ENCODE measurements around the gene SLC25A19. TPM values are rescaled to one million over a fixed set of nuclear protein-coding genes. Genes with fewer than 3 reads are reported as not detected.
"Not testable (repeated sequence)": the region's sequence is repeated elsewhere in the genome, so short reads cannot be mapped to it uniquely, and the experiment has no call there.

SLC25A19 gene
- total and polyA plus RNA-seq, 5 donors, result 8.4 to 23.5 (median 14.2) TPM

- DNase-seq (no peak), ATAC-seq (peak in 1 of 2 donors; percentile 42)
- Histone ChIP-seq H3K9me3 (ENCODE audit: control insufficient read depth, low read length) (no peaks in the 10 kb centered on the region), H3K4me1 (ENCODE audit: control insufficient read depth, insufficient read depth, low read length) (no peaks in the 10 kb centered on the region), H3K4me3 (ENCODE audit: low read length) (no peak overlapping the region), H3K27ac (ENCODE audit: low read length) (no peak overlapping the region), H3K27me3 (ENCODE audit: control insufficient read depth, insufficient read depth) (no peaks in the 10 kb centered on the region)
- 85% methylated on average over 17 of the region's 17 CpGs for WGBS
- intact Hi-C loops (cut with DNase I), result no loop called here
Measured at GRCh38 chr17:75301502-75302206, 12.4 kb upstream of the SLC25A19 start.

GRCh38 chr17:75301049-75301448, 11.8 kb upstream of the SLC25A19 start:
- Histone ChIP-seq H3K9me3 (ENCODE audit: control insufficient read depth, low read length) (no peaks in the 10 kb centered on the region), H3K4me1 (ENCODE audit: control insufficient read depth, insufficient read depth, low read length) (no peaks in the 10 kb centered on the region), H3K4me3 (ENCODE audit: low read length) (no peak overlapping the region), H3K27ac (ENCODE audit: low read length) (no peak overlapping the region), H3K27me3 (ENCODE audit: control insufficient read depth, insufficient read depth) (no peaks in the 10 kb centered on the region)
- DNase-seq, result no peak
- intact Hi-C loops (cut with DNase I), result no loop called here
- ATAC-seq, result peak in 1 of 2 donors; percentile 41
- WGBS, result 65% methylated on average over 9 of the region's 9 CpGs

- Histone ChIP-seq H3K4me1 (ENCODE audit: control insufficient read depth, insufficient read depth, low read length) (no peaks in the 10 kb centered on the region), H3K27me3 (ENCODE audit: control insufficient read depth, insufficient read depth) (no peaks in the 10 kb centered on the region), H3K27ac (ENCODE audit: low read length) (no peak overlapping the region), H3K4me3 (ENCODE audit: low read length) (no peak overlapping the region), H3K9me3 (ENCODE audit: control insufficient read depth, low read length) (no peaks in the 10 kb centered on the region)
- intact Hi-C loops (cut with DNase I), result no loop called here
- no peak for DNase-seq
- ATAC-seq, result no peak
- 77% methylated on average over 7 of the region's 7 CpGs for WGBS
Measured at GRCh38 chr17:75300280-75300679, 11.0 kb upstream of the SLC25A19 start.

- intact Hi-C loops (cut with DNase I), result no loop called here
- WGBS, result 82% methylated on average over 8 of the region's 8 CpGs
- Histone ChIP-seq H3K4me3 (ENCODE audit: low read length) (no peak overlapping the region), H3K9me3 (ENCODE audit: control insufficient read depth, low read length) (no peaks in the 10 kb centered on the region), H3K4me1 (ENCODE audit: control insufficient read depth, insufficient read depth, low read length) (no peaks in the 10 kb centered on the region), H3K27me3 (ENCODE audit: control insufficient read depth, insufficient read depth) (no peaks in the 10 kb centered on the region), H3K27ac (ENCODE audit: low read length) (peak overlapping the region; percentile 39)
- DNase-seq, result no peak
- peak in 1 of 2 donors; percentile 30 for ATAC-seq
Measured at GRCh38 chr17:75295201-75296158, 6.2 kb upstream of the SLC25A19 start.

- H3K9me3 ChIP-seq (ENCODE audit: control insufficient read depth, low read length); H3K4me3 ChIP-seq (ENCODE audit: low read length); intact Hi-C loops (cut with DNase I); H3K4me1 ChIP-seq (ENCODE audit: control insufficient read depth, insufficient read depth, low read length); H3K27me3 ChIP-seq (ENCODE audit: control insufficient read depth, insufficient read depth); H3K27ac ChIP-seq (ENCODE audit: low read length); ATAC-seq: not testable (repeated sequence)
- 73% methylated on average over 16 of the region's 16 CpGs for WGBS
- peak in 2 of 3 donors; percentile 70 to 72 for DNase-seq
Measured at GRCh38 chr17:75292810-75293448, 3.7 kb upstream of the SLC25A19 start.

- DNase-seq, result peak; percentile 49 to 81 (median 75)
- Histone ChIP-seq H3K9me3 (ENCODE audit: control insufficient read depth, low read length) (no peaks in the 10 kb centered on the region), H3K27ac (ENCODE audit: low read length) (peak overlapping the region; percentile 94), H3K27me3 (ENCODE audit: control insufficient read depth, insufficient read depth) (no peaks in the 10 kb centered on the region), H3K4me3 (ENCODE audit: low read length) (peak overlapping the region; percentile 41), H3K4me1 (ENCODE audit: control insufficient read depth, insufficient read depth, low read length) (no peaks in the 10 kb centered on the region)
- intact Hi-C loops (cut with DNase I), result no loop called here
- WGBS, result 2% methylated on average over 26 of the region's 26 CpGs
- ATAC-seq, result peak; percentile 30 to 50
Measured at GRCh38 chr17:75289832-75290337, 652 bp upstream of the SLC25A19 start.

- no peaks in the 10 kb centered on the region for H3K27me3 ChIP-seq (ENCODE audit: control insufficient read depth, insufficient read depth)
- DNase-seq, result no peak
Measured at GRCh38 chr17:75288770-75289114, 491 bp downstream of the SLC25A19 start.

GRCh38 chr17:75288359-75288758, 874 bp downstream of the SLC25A19 start:
- H3K9me3 ChIP-seq (ENCODE audit: control insufficient read depth, low read length), result no peaks in the 10 kb centered on the region
- intact Hi-C loops (cut with DNase I), result no loop called here
- 33% methylated on average over 2 of the region's 2 CpGs for WGBS
- H3K4me3 ChIP-seq (ENCODE audit: low read length), result peak overlapping the region; percentile 41
- ATAC-seq (no peak), DNase-seq (no peak)
- H3K4me1 ChIP-seq (ENCODE audit: control insufficient read depth, insufficient read depth, low read length), result no peaks in the 10 kb centered on the region
- no peaks in the 10 kb centered on the region for H3K27me3 ChIP-seq (ENCODE audit: control insufficient read depth, insufficient read depth)
- no peak overlapping the region for H3K27ac ChIP-seq (ENCODE audit: low read length)

More at GRCh38 chr17:75288770-75289114, 491 bp downstream of the SLC25A19 start:
- H3K4me1 ChIP-seq (ENCODE audit: control insufficient read depth, insufficient read depth, low read length), result no peaks in the 10 kb centered on the region
- no peaks in the 10 kb centered on the region for H3K9me3 ChIP-seq (ENCODE audit: control insufficient read depth, low read length)
- peak overlapping the region; percentile 41 for H3K4me3 ChIP-seq (ENCODE audit: low read length)
- ATAC-seq, result peak; percentile 25 to 35
- peak overlapping the region; percentile 13 for H3K27ac ChIP-seq (ENCODE audit: low read length)
- under 1% methylated on average over 14 of the region's 14 CpGs for WGBS
- intact Hi-C loops (cut with DNase I), result no loop called here

GRCh38 chr17:75287221-75287620, 2.0 kb downstream of the SLC25A19 start:
- DNase-seq, result no peak
- Histone ChIP-seq H3K27me3 (ENCODE audit: control insufficient read depth, insufficient read depth) (no peaks in the 10 kb centered on the region), H3K4me1 (ENCODE audit: control insufficient read depth, insufficient read depth, low read length) (no peaks in the 10 kb centered on the region), H3K4me3 (ENCODE audit: low read length) (no peak overlapping the region), H3K9me3 (ENCODE audit: control insufficient read depth, low read length) (no peaks in the 10 kb centered on the region), H3K27ac (ENCODE audit: low read length) (no peak overlapping the region)
- WGBS, result 87% methylated on average over 9 of the region's 9 CpGs
- no peak for ATAC-seq
- intact Hi-C loops (cut with DNase I), result no loop called here

GRCh38 chr17:75285123-75285522, 4.1 kb downstream of the SLC25A19 start:
- no peaks in the 10 kb centered on the region for H3K27me3 ChIP-seq (ENCODE audit: control insufficient read depth, insufficient read depth)
- no peak for DNase-seq
- no peak overlapping the region for H3K27ac ChIP-seq (ENCODE audit: low read length)
- ATAC-seq, result no peak
- WGBS, result 86% methylated on average over 6 of the region's 6 CpGs
- H3K9me3 ChIP-seq (ENCODE audit: control insufficient read depth, low read length), result no peaks in the 10 kb centered on the region
- H3K4me1 ChIP-seq (ENCODE audit: control insufficient read depth, insufficient read depth, low read length), result no peaks in the 10 kb centered on the region
- intact Hi-C loops (cut with DNase I), result no loop called here
- H3K4me3 ChIP-seq (ENCODE audit: low read length), result no peak overlapping the region
